ENCODE data around the gene ZBTB49. TPM values are rescaled to one million over a fixed set of nuclear protein-coding genes. Genes with fewer than 3 reads are reported as not detected.
A peak's percentile ranks its signal among the peaks of the same experiment; 100 is the strongest.

The ZBTB49 gene
- total and polyA plus RNA-seq, 2 of the 13 experiments (the other 11 are each of a cell fraction or from before 2014, with no cell fraction given) = 3.3 to 4.3 TPM

- FAIRE-seq = no peak
- peak overlapping the region; percentile 72 for H3K27ac ChIP-seq (ENCODE audit: extremely low read length, insufficient read depth, low read length)
These were observed 996 bp upstream of the ZBTB49 start for GRCh38 chr4:4289055-4289454.

GRCh38 chr4:4289597-4289940 lies 482 bp upstream of the ZBTB49 start:
- Histone ChIP-seq H3K27ac (ENCODE audit: extremely low read length, insufficient read depth, low read length) (peak overlapping the region; percentile 72), H3K9me3 (ENCODE audit: low read length) (no peaks in the 10 kb centered on the region), H3K36me3 (replicated peaks in 1 of 2; ENCODE audit: control insufficient read depth in 1 of 2, insufficient read depth in 2 of 2, low read length in 2 of 2) (peaks cover 5 to 21% of the 10 kb centered on the region in 2 experiments; a peak in 4 of 5 replicates), H3K4me2 (ENCODE audit: low read depth, low read length) (peak overlapping the region; percentile 100), H3K79me2 (ENCODE audit: insufficient read depth, low read length) (peaks cover 74% of the 10 kb centered on the region), H2AFZ (ENCODE audit: low read length) (no peak overlapping the region), H3K27me3 (ENCODE audit: control insufficient read depth in 1 of 2, insufficient read depth in 2 of 2, low read length in 2 of 2) (no peaks in the 10 kb centered on the region; a peak in 1 of 5 replicates), H3K4me1 (ENCODE audit: insufficient read depth, low read length) (peaks cover 57% of the 10 kb centered on the region), H3K9ac (ENCODE audit: insufficient read depth, low read depth, low read length) (peak overlapping the region; percentile 96), H4K20me1 (ENCODE audit: insufficient read depth, low read length) (peaks cover 3% of the 10 kb centered on the region; the same call in 1 of the 2 replicates), H3K4me3 (replicated peaks in 1 of 3; ENCODE audit: insufficient read depth in 1 of 3, low read depth in 2 of 3, low read length in 3 of 3) (peak overlapping the region; percentile 82 to 97 (median 88))
- in situ Hi-C loops (cut with HindIII; ENCODE audit: extremely low pct_ligation_motif_present, low pct_unique_long_range_greater_than_20kb) (no loop called here), intact Hi-C loops (cut with micrococcal nuclease; ENCODE audit: unreplicated experiment) (no loop called here)
- peak; percentile 50 for ATAC-seq
- FAIRE-seq = no peak
- ChIA-PET CTCF (ENCODE audit: low intra/inter-chr PET ratio, low total read pairs) (no interaction called here), POLR2A (interaction anchor here (1.0 to 1.3 kb wide), 3 partner anchors 30 to 41 kb away, joined by 3 to 8 read pairs (median 3); partner anchors contain the start of gene TMEM128)
- BruUV-seq (replicated peaks) = TSS peak; percentile 62
- 4% methylated on average over 2 of the region's 10 CpGs for WGBS (ENCODE audit: low lambda C conversion rate)
- no peak for DNase-seq (ENCODE audit: low spot score)
- no peak for TF ChIP-seq ZNF333 (CRISPR knock-in tag; IDR thresholded peaks at IDR 0.05; ENCODE audit: borderline replicate concordance)
- no peak for TF ChIP-seq ZNF354B (CRISPR knock-in tag; IDR thresholded peaks at IDR 0.05)
- TF ChIP-seq NR2F2 (IDR thresholded peaks at IDR 0.05; ENCODE audit: borderline replicate concordance, low read depth) = no peak
- TF ChIP-seq ZFP36L2 (CRISPR knock-in tag; IDR thresholded peaks at IDR 0.05) = no peak
- peak; percentile 11; the same call in 1 of the 2 replicates for TF ChIP-seq ZNF772 (CRISPR knock-in tag; IDR thresholded peaks at IDR 0.05)
- no peak for TF ChIP-seq KLF13 (CRISPR knock-in tag; IDR thresholded peaks at IDR 0.05)
- no peak for TF ChIP-seq ZNF816 (CRISPR knock-in tag; IDR thresholded peaks at IDR 0.05; ENCODE audit: borderline replicate concordance)
- no peak for TF ChIP-seq KLF9 (CRISPR knock-in tag; IDR thresholded peaks at IDR 0.05; ENCODE audit: low read depth)
- TF ChIP-seq MTF1 (CRISPR knock-in tag; IDR thresholded peaks at IDR 0.05) = no peak
- no peak for TF ChIP-seq SOX6 (IDR thresholded peaks at IDR 0.05)
- no peak for TF ChIP-seq SOX6 (CRISPR knock-in tag; IDR thresholded peaks at IDR 0.05)
- no peak for TF ChIP-seq PHF20 (CRISPR knock-in tag; IDR thresholded peaks at IDR 0.05)
- no peak for TF ChIP-seq PRDM4 (CRISPR knock-in tag; IDR thresholded peaks at IDR 0.05; ENCODE audit: borderline replicate concordance)

More at GRCh38 chr4:4289055-4289454, 996 bp upstream of the ZBTB49 start:
- no peak for DNase-seq (ENCODE audit: low spot score)
- BruUV-seq (replicated peaks) = no TSS peak
- H3K4me1 ChIP-seq (ENCODE audit: insufficient read depth, low read length) = peaks cover 62% of the 10 kb centered on the region
- H3K36me3 ChIP-seq (replicated peaks in 1 of 2; ENCODE audit: control insufficient read depth in 1 of 2, insufficient read depth in 2 of 2, low read length in 2 of 2) = peaks cover 5 to 26% of the 10 kb centered on the region in 2 experiments; a peak in 4 of 5 replicates
- peak overlapping the region; percentile 100 for H3K4me2 ChIP-seq (ENCODE audit: low read depth, low read length)
- ChIA-PET POLR2A (no interaction called here), CTCF (ENCODE audit: low intra/inter-chr PET ratio, low total read pairs) (no interaction called here)
- 0 out of 2 replicates have a peak, but pooled peaks have one; percentile 13 for TF ChIP-seq ZNF691 (CRISPR knock-in tag; IDR thresholded peaks at IDR 0.05; ENCODE audit: borderline replicate concordance, low read depth)
- 0 out of 2 replicates have a peak, but pooled peaks have one; percentile 4 for TF ChIP-seq ZNF749 (CRISPR knock-in tag; IDR thresholded peaks at IDR 0.05; ENCODE audit: borderline replicate concordance)
- no peak for TF ChIP-seq PCBP2 (optimal IDR thresholded peaks at IDR 0.05; ENCODE audit: low read depth, low read length, poor library complexity, severe bottlenecking)
- no peak for TF ChIP-seq ZNF777 (CRISPR knock-in tag; IDR thresholded peaks at IDR 0.05)
- TF ChIP-seq ZNF629 (CRISPR knock-in tag; conservative IDR thresholded peaks at IDR 0.05) = peak; percentile 69
- no peak for TF ChIP-seq CHD4 (IDR thresholded peaks at IDR 0.05; ENCODE audit: borderline replicate concordance, low read length)
- no peak for TF ChIP-seq ZBTB7A (CRISPR knock-in tag; IDR thresholded peaks at IDR 0.05)
- intact Hi-C loops (cut with micrococcal nuclease; ENCODE audit: unreplicated experiment) = no loop called here
- H3K79me2 ChIP-seq (ENCODE audit: insufficient read depth, low read length) = peaks cover 76% of the 10 kb centered on the region
- WGBS (ENCODE audit: low lambda C conversion rate) = 4% methylated on average over 3 of the region's 3 CpGs
- H3K9me3 ChIP-seq (ENCODE audit: low read length) = no peaks in the 10 kb centered on the region
- no peaks in the 10 kb centered on the region; a peak in 1 of 5 replicates for H3K27me3 ChIP-seq (ENCODE audit: control insufficient read depth in 1 of 2, insufficient read depth in 2 of 2, low read length in 2 of 2)
- H2AFZ ChIP-seq (ENCODE audit: low read length) = no peak overlapping the region
- in situ Hi-C loops (cut with HindIII; ENCODE audit: extremely low pct_ligation_motif_present, low pct_unique_long_range_greater_than_20kb) = no loop called here
- peak; percentile 11; the same call in 2 of the 3 replicates for ATAC-seq
- peaks cover 3% of the 10 kb centered on the region; the same call in 1 of the 2 replicates for H4K20me1 ChIP-seq (ENCODE audit: insufficient read depth, low read length)
- peak overlapping the region; percentile 96 for H3K9ac ChIP-seq (ENCODE audit: insufficient read depth, low read depth, low read length)
- H3K4me3 ChIP-seq (replicated peaks in 1 of 3; ENCODE audit: insufficient read depth in 1 of 3, low read depth in 2 of 3, low read length in 3 of 3) = peak overlapping the region; percentile 82 to 97 (median 88)
